ENCODE measurements around the gene TRAF5.

Gene TRAF5

GRCh38 chr1:211326528-211327345 lies at the start of gene TRAF5:
Gene TRAF5 (plus strand): TSS chr1:211326833. CDS start chr1:211353240, 26,407 bp downstream.
- peak; percentile 78 for DNase-seq (ENCODE audit: low spot score)
- in situ Hi-C loops (cut with MboI; ENCODE audit: low sequenced_read_pairs, unreplicated experiment), result loop anchor here (10.0 kb wide), 3 partner anchors 148 to 328 kb away; no protein-coding TSS in a partner anchor
- TF ChIP-seq CTCF (IDR thresholded peaks at IDR 0.05; ENCODE audit: borderline replicate concordance, control extremely low read depth, extremely low read depth, insufficient read depth, missing control alignments), result no peak

- no peak for TF ChIP-seq CTCF (IDR thresholded peaks at IDR 0.05; ENCODE audit: borderline replicate concordance, control extremely low read depth, extremely low read depth, insufficient read depth, missing control alignments)
- no peak for DNase-seq (ENCODE audit: low spot score)
- in situ Hi-C loops (cut with MboI; ENCODE audit: low sequenced_read_pairs, unreplicated experiment), result no loop called here
These were observed 47.3 kb upstream of the TRAF5 start for GRCh38 chr1:211279340-211279739.

- in situ Hi-C loops (cut with MboI; ENCODE audit: low sequenced_read_pairs, unreplicated experiment), result no loop called here
- no peak for DNase-seq (ENCODE audit: low spot score)
- no peak for TF ChIP-seq CTCF (IDR thresholded peaks at IDR 0.05; ENCODE audit: borderline replicate concordance, control extremely low read depth, extremely low read depth, insufficient read depth, missing control alignments)
These were observed 45.7 kb upstream of the TRAF5 start for GRCh38 chr1:211280910-211281309.

GRCh38 chr1:211281320-211282022 lies 45.2 kb upstream of the TRAF5 start:
- in situ Hi-C loops (cut with MboI; ENCODE audit: low sequenced_read_pairs, unreplicated experiment), result no loop called here
- TF ChIP-seq CTCF (IDR thresholded peaks at IDR 0.05; ENCODE audit: borderline replicate concordance, control extremely low read depth, extremely low read depth, insufficient read depth, missing control alignments), result no peak
- no peak for DNase-seq (ENCODE audit: low spot score)

GRCh38 chr1:211282023-211282373 lies 44.6 kb upstream of the TRAF5 start:
- in situ Hi-C loops (cut with MboI; ENCODE audit: low sequenced_read_pairs, unreplicated experiment), result no loop called here
- TF ChIP-seq CTCF (IDR thresholded peaks at IDR 0.05; ENCODE audit: borderline replicate concordance, control extremely low read depth, extremely low read depth, insufficient read depth, missing control alignments), result no peak
- DNase-seq (ENCODE audit: low spot score), result no peak

- TF ChIP-seq CTCF (IDR thresholded peaks at IDR 0.05; ENCODE audit: borderline replicate concordance, control extremely low read depth, extremely low read depth, insufficient read depth, missing control alignments), result no peak
- DNase-seq (ENCODE audit: low spot score), result no peak
- in situ Hi-C loops (cut with MboI; ENCODE audit: low sequenced_read_pairs, unreplicated experiment), result no loop called here
These were observed 41.4 kb upstream of the TRAF5 start for GRCh38 chr1:211285196-211285595.
